Upper lobe of left lung (tissue), 6 donors: Measurements from ENCODE around the gene TFF1. TPM values are rescaled to one million over a fixed set of nuclear protein-coding genes. Genes with fewer than 3 reads are reported as not detected.
A peak's percentile ranks its signal among the peaks of the same experiment; 100 is the strongest.

Experiments used
- ATAC-seq, 2 donors: fragments of 200-7000 bp; cut with Tn5 transposase; one replicate each; pipeline ENCODE4 v1.9.1; 2022; ENCODE audit warnings: mild to moderate bottlenecking in 2 of 2, moderate library complexity in 2 of 2; ENCODE audit not compliant: low FRiP score in 2 of 2
- DNase-seq, 2 donors: peaks; one replicate each; pipeline ENCODE4 v3.0.0-alpha.2; 2019 to 2020
- H3K27ac ChIP-seq, 4 donors: fragments of 200-600 bp; sonication (generic); one replicate each; pipeline ENCODE4 v1.5.1; 2016 to 2019
- H3K27me3 ChIP-seq, 4 donors: fragments of 200-600 bp; sonication (generic); one replicate each; pipeline ENCODE4 v1.5.1; 2017 to 2019
- H3K36me3 ChIP-seq, 4 donors: fragments of 200-600 bp; sonication (generic); one replicate each; pipeline ENCODE4 v1.5.1; 2016 to 2019
- H3K4me1 ChIP-seq, 4 donors: fragments of 200-600 bp; sonication (generic); one replicate each; pipeline ENCODE4 v1.5.1; 2018 to 2019
- H3K4me3 ChIP-seq, 4 donors: fragments of 200-600 bp; sonication (generic); one replicate each; pipeline ENCODE4 v1.5.1; 2017 to 2019; ENCODE audit warnings: mild to moderate bottlenecking in 2 of 4, moderate library complexity in 1 of 4
- H3K9me3 ChIP-seq, 4 donors: fragments of 200-600 bp; sonication (generic); one replicate each; pipeline ENCODE4 v1.5.1; 2018 to 2019
- EP300 ChIP-seq, 4 donors: sonication (generic); formaldehyde crosslinking; IDR thresholded peaks; one replicate each; pipeline ENCODE4 v1.5.1; 2017; ENCODE audit warnings: antibody characterized with exemption in 4 of 4, control low read depth in 2 of 4
- POLR2A ChIP-seq, 4 donors: fragments of 450-650 bp; IDR thresholded peaks; one replicate each; pipeline ENCODE4 v1.5.1; 2016 to 2017; ENCODE audit warnings: antibody characterized with exemption in 4 of 4, mild to moderate bottlenecking in 2 of 4
- POLR2AphosphoS5 ChIP-seq, 2 donors: sonication (generic); formaldehyde crosslinking; IDR thresholded peaks; one replicate each; pipeline ENCODE4 v1.5.1; 2017; ENCODE audit warnings: antibody characterized with exemption in 2 of 2
- WGBS, 2 donors: methylation state at CpG; one replicate each; pipeline ENCODE4 v1.1.5; 2017 to 2018; 5-methylcytosine and 5-hydroxymethylcytosine counted together
- total RNA-seq, 6 donors: library from RNA; depleted of rRNA in 4 of 6; stranded (reverse); fragments of >200 nt in 4 of 6; gene quantifications; one replicate each; pipeline versions ENCODE4 v1.1.0 to v1.2.1, GENCODE V29; 2016 to 2021
- TF ChIP-seq, protein P1 (sequence below), 6 experiments: fragments of 450-650 bp in 4 of 6; fragments of 200-600 bp in 2 of 6; sonication (generic) in 2 of 6; IDR thresholded peaks; one replicate each; pipeline ENCODE4 v1.5.1; 2016 to 2019; ENCODE audit warnings: antibody characterized with exemption in 6 of 6
- donor health status: DM: no; HTN: no; CAD: no; lungs with moderate emphysema.
- donor health status: DM: no; HTN: yes; CAD: no; lungs with severe emphysema.

TFF1 gene
- total RNA-seq, 6 donors from 2014 or later, result 0.72 to 0.84 TPM; not detected in 4

- peak within 1 kb of the TSS in 2 of 4 donors; percentile 7 to 13 for H3K4me3 ChIP-seq
These were observed 29.7 kb upstream of the TFF1 start, which contains the start of gene TMPRSS3 for GRCh38 chr21:42395905-42396651. Gene TMPRSS3, minus strand, starts transcription at chr21:42396052. Its CDS starts 635 bp downstream, at chr21:42395417.

DNA sequence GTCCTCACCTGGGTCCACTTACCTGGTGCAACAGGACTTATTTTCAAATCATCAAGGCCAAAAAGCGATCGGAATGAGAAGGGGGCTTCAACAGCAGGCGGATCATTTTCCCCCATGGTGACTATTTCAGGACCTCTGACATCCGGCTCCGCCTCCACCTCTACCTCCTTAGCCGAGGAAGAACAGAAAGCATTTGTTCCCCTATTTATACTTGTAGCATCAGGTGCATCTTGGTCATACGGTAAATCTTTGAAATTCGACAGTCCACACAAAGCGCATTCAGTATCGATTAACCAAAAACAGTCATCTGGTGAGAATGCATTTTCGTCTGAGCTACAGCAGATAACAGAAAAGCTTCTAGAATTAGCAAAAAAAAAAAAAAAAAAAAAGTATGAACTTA is 29.0 kb upstream of the TFF1 start:
- ATAC-seq (no peak), DNase-seq (no peak)
- peaks cover 0 to 19% (median 7%) of the 10 kb centered on the region in 4 donors for H3K4me1 ChIP-seq
- TF ChIP-seq, protein P1, sequence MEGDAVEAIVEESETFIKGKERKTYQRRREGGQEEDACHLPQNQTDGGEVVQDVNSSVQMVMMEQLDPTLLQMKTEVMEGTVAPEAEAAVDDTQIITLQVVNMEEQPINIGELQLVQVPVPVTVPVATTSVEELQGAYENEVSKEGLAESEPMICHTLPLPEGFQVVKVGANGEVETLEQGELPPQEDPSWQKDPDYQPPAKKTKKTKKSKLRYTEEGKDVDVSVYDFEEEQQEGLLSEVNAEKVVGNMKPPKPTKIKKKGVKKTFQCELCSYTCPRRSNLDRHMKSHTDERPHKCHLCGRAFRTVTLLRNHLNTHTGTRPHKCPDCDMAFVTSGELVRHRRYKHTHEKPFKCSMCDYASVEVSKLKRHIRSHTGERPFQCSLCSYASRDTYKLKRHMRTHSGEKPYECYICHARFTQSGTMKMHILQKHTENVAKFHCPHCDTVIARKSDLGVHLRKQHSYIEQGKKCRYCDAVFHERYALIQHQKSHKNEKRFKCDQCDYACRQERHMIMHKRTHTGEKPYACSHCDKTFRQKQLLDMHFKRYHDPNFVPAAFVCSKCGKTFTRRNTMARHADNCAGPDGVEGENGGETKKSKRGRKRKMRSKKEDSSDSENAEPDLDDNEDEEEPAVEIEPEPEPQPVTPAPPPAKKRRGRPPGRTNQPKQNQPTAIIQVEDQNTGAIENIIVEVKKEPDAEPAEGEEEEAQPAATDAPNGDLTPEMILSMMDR (IDR thresholded peaks at IDR 0.05), result no peak
- no peak for TF ChIP-seq POLR2A (IDR thresholded peaks at IDR 0.05)
- TF ChIP-seq EP300 (IDR thresholded peaks at IDR 0.05), result no peak
- TF ChIP-seq POLR2AphosphoS5 (IDR thresholded peaks at IDR 0.05), result no peak
- peak overlapping the region in 1 of 4 donors; percentile 13 for H3K4me3 ChIP-seq
- WGBS, 2 donors, result 95% methylated on average over 11 of the region's 11 CpGs
- H3K36me3 ChIP-seq, result no peaks in the 10 kb centered on the region
- H3K27me3 ChIP-seq, result no peaks in the 10 kb centered on the region
- H3K9me3 ChIP-seq, result no peaks in the 10 kb centered on the region
- peak overlapping the region in 2 of 4 donors; percentile 19 to 43 for H3K27ac ChIP-seq

More at GRCh38 chr21:42395905-42396651, 29.7 kb upstream of the TFF1 start, which contains the start of gene TMPRSS3:
- 51 to 52% methylated on average over 15 to 17 of the region's 17 CpGs for WGBS, 2 donors
- ATAC-seq (peak; percentile 38 to 82), DNase-seq (peak in 1 of 2 donors; percentile 80)
- H3K27me3 ChIP-seq, result no peaks in the 10 kb centered on the region
- H3K27ac ChIP-seq, result peak within 1 kb of the TSS in 3 of 4 donors; percentile 19 to 43 (median 35)
- no peaks in the 10 kb centered on the region for H3K36me3 ChIP-seq
- peaks cover 0 to 19% (median 7%) of the 10 kb centered on the region in 4 donors for H3K4me1 ChIP-seq
- no peaks in the 10 kb centered on the region for H3K9me3 ChIP-seq
- TF ChIP-seq POLR2A (IDR thresholded peaks at IDR 0.05) (no peak), POLR2AphosphoS5 (IDR thresholded peaks at IDR 0.05) (peak in 1 of 2 donors; percentile 15), EP300 (IDR thresholded peaks at IDR 0.05) (peak in 1 of 4 donors; percentile 18)
- TF ChIP-seq, protein P1 (IDR thresholded peaks at IDR 0.05), result no peak

GRCh38 chr21:42393443-42393950 is 27.2 kb upstream of the TFF1 start:
- no peak for ATAC-seq
- Histone ChIP-seq H3K27me3 (no peaks in the 10 kb centered on the region), H3K9me3 (no peaks in the 10 kb centered on the region), H3K4me1 (peaks cover 0 to 19% (median 15%) of the 10 kb centered on the region in 4 donors), H3K27ac (no peak overlapping the region), H3K4me3 (no peak overlapping the region), H3K36me3 (no peaks in the 10 kb centered on the region)
- 56 to 63% methylated on average over 8 of the region's 8 CpGs for WGBS, 2 donors
- no peak for DNase-seq
- TF ChIP-seq POLR2A (IDR thresholded peaks at IDR 0.05) (no peak), EP300 (IDR thresholded peaks at IDR 0.05) (no peak), POLR2AphosphoS5 (IDR thresholded peaks at IDR 0.05) (no peak)
- TF ChIP-seq, protein P1 (IDR thresholded peaks at IDR 0.05), result no peak

- DNase-seq (no peak), ATAC-seq (no peak)
- Histone ChIP-seq H3K9me3 (no peaks in the 10 kb centered on the region), H3K4me1 (peaks cover 0 to 19% (median 15%) of the 10 kb centered on the region in 4 donors), H3K27me3 (no peaks in the 10 kb centered on the region), H3K36me3 (no peaks in the 10 kb centered on the region), H3K27ac (no peak overlapping the region), H3K4me3 (no peak overlapping the region)
- no peak for TF ChIP-seq POLR2A (IDR thresholded peaks at IDR 0.05)
- 71 to 77% methylated on average over 17 of the region's 17 CpGs for WGBS, 2 donors
These were observed 26.6 kb upstream of the TFF1 start for GRCh38 chr21:42392731-42393442.

DNA sequence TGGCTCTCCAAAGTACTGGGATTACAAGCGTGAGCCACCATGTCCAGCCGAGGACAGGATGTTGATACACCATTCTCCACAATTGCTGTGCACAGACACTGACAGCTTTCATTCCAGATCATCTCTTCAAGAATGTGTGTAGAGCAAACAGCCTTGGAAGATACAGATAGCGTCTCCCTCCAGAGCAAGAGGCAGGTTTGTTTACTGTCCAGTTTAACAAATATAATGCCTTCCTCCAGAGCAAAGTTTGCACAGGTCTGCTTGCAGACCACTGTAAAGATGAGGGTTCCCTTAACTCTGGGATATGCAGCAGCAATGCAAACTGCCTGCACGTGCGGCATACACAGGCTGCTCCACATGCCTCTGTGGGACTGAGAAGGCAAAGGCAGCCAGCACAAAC is 25.0 kb upstream of the TFF1 start:
- H3K4me3 ChIP-seq, result no peak overlapping the region
- ATAC-seq, result no peak

More for the DNA sequence above, 25.0 kb upstream of the TFF1 start:
- no peaks in the 10 kb centered on the region for H3K27me3 ChIP-seq
- DNase-seq, result no peak
- TF ChIP-seq EP300 (IDR thresholded peaks at IDR 0.05) (no peak), POLR2AphosphoS5 (IDR thresholded peaks at IDR 0.05) (no peak), POLR2A (IDR thresholded peaks at IDR 0.05) (no peak)
- TF ChIP-seq, protein P1 (IDR thresholded peaks at IDR 0.05), result no peak
- WGBS, 2 donors, result 83 to 93% methylated on average over 5 of the region's 5 CpGs
- H3K36me3 ChIP-seq, result no peaks in the 10 kb centered on the region
- H3K27ac ChIP-seq, result no peak overlapping the region
- peaks cover 0 to 19% (median 15%) of the 10 kb centered on the region in 4 donors for H3K4me1 ChIP-seq
- no peaks in the 10 kb centered on the region for H3K9me3 ChIP-seq
